Activated B cell treated with CpG ODN at 0.5 μM for 24 hours (primary cell): Measurements from ENCODE around the gene HSFX4. TPM values are rescaled to one million over a fixed set of nuclear protein-coding genes. Genes with fewer than 3 reads are reported as not detected.
A peak's percentile ranks its signal among the peaks of the same experiment; 100 is the strongest.

Experiments used
- ATAC-seq: fragments of 200-7000 bp; cut with Tn5 transposase; one replicate; pipeline ENCODE4 v1.10.0; 2021; ENCODE audit warnings: low read depth, mild to moderate bottlenecking, moderate library complexity
- CTCF ChIA-PET: fragments of 350-600 bp; sonication (Branson Sonifier 250); formaldehyde crosslinking; loops from one replicate; lab custom pipeline; 2021; ENCODE audit warnings: antibody characterized with exemption; lab: Charles Lee
- POLR2A ChIA-PET: fragments of 350-600 bp; sonication (Branson Sonifier 250); formaldehyde crosslinking; loops from one replicate; lab custom pipeline; 2021; ENCODE audit warnings: antibody characterized with exemption; lab: Charles Lee
- DNase-seq: peaks from one replicate; pipeline ENCODE4 v3.0.0; 2022
- H3K27ac Mint-ChIP-seq: one replicate; pipeline ENCODE4 v1.8.0; 2020; ENCODE audit warnings: mixed read lengths
- H3K27me3 Mint-ChIP-seq: one replicate; pipeline ENCODE4 v1.8.0; 2021; ENCODE audit warnings: mixed read lengths
- H3K36me3 Mint-ChIP-seq: one replicate; pipeline ENCODE4 v1.8.0; 2021; ENCODE audit warnings: low read depth, mixed read lengths
- H3K4me1 Mint-ChIP-seq: one replicate; pipeline ENCODE4 v1.8.0; 2021; ENCODE audit warnings: mixed read lengths
- H3K4me3 Mint-ChIP-seq: one replicate; pipeline ENCODE4 v1.8.0; 2020; ENCODE audit warnings: mild to moderate bottlenecking, mixed read lengths
- H3K9me3 Mint-ChIP-seq: one replicate; pipeline ENCODE4 v1.8.0; 2020; ENCODE audit warnings: mixed read lengths
- CTCF ChIP-seq: fragments of 200-600 bp; IDR thresholded peaks from one replicate; pipeline ENCODE4 v1.8.0; 2022; ENCODE audit warnings: antibody characterized with exemption, mild to moderate bottlenecking
- intact Hi-C: fragments of 100-400 bp; cut with micrococcal nuclease; formaldehyde crosslinking; loops from one replicate; pipeline ENCODE4 v1.15.1; 2024
- total RNA-seq: library from RNA; stranded (reverse); gene quantifications from 2 replicates; pipeline ENCODE4 v1.2.3, GENCODE V29; 2022

HSFX4 gene
- total RNA-seq, 1 donor from 2014 or later, result not detected

GRCh38 chrX:149962010-149962409 lies 32.6 kb downstream of the HSFX4 start:
- ChIA-PET POLR2A (no interaction called here), CTCF (interaction anchor here (0.6 to 0.8 kb wide), 2 partner anchors 12 to 523 kb away, joined by 3 read pairs; no protein-coding TSS in a partner anchor)
- peaks cover 27% of the 10 kb centered on the region for H3K36me3 Mint-ChIP-seq
- no peaks in the 10 kb centered on the region for H3K4me1 Mint-ChIP-seq
- H3K4me3 Mint-ChIP-seq, result no peak overlapping the region
- H3K9me3 Mint-ChIP-seq, result no peaks in the 10 kb centered on the region
- no peak overlapping the region for H3K27ac Mint-ChIP-seq
- DNase-seq (no peak), ATAC-seq (no peak)
- H3K27me3 Mint-ChIP-seq, result no peaks in the 10 kb centered on the region
- intact Hi-C loops, result loop anchor here (2.0 to 5.0 kb wide), 4 partner anchors 400 to 1120 kb away; partner anchors contain the start of gene MAMLD1
- TF ChIP-seq CTCF, result no peak

DNA sequence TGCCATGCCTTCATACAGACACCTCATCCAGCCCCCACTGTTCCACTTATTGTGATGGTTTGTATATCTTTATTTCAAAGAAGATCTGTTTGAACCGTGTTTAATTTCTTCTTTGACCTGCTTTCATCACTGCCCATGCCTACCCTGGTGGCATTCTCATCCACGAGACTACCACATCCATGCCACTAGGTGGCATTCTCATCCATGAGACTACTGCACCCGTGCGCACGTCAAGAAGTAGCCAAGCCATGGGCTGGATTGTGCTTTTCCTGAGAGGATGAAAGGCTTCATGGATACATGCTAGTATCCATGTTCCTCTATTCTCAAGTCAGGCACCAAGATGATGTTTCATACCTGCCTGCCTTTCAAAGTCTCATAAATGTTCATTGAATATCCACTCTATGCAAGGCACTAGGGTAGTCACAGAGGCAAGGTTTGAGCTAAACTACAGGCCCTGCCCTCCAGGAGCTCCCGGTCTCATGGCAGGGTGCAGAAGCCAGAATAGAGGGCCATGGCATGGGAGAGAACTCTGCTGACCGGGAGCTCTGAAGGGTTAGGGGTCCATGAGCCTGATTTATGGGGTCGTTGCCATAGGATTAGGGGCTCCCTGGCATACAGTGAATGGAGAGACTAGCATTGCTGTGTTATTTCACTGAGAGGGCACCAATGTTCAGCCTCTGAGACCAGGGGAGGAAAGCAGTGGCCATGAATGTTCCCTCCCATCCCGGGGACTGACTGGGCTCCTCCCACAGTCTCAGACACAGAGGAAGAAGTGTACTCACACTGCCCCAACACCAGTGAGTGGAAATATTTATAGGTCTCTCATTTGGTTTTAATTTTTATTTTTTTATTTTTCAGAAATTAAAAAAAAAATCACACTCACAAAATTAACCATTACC lies 33.7 kb downstream of the HSFX4 start:
- POLR2A ChIA-PET, result no interaction called here
- CTCF ChIA-PET, result interaction anchor here (1.0 kb wide), 1 partner anchor 624 kb away, joined by 4 read pairs; no protein-coding TSS in a partner anchor
- Mint-ChIP-seq H3K36me3 (peaks cover 27% of the 10 kb centered on the region), H3K4me1 (no peaks in the 10 kb centered on the region), H3K4me3 (no peak overlapping the region), H3K9me3 (no peaks in the 10 kb centered on the region), H3K27ac (no peak overlapping the region), H3K27me3 (no peaks in the 10 kb centered on the region)
- intact Hi-C loops, result loop anchor here (1.0 to 5.0 kb wide), 5 partner anchors 399 to 1119 kb away; partner anchors contain the start of gene MAMLD1
- DNase-seq (no peak), ATAC-seq (peak; percentile 54)
- TF ChIP-seq CTCF, result no peak

- no peak overlapping the region for H3K27ac Mint-ChIP-seq
- DNase-seq, result no peak
- CTCF ChIA-PET, result no interaction called here
- H3K4me3 Mint-ChIP-seq, result no peak overlapping the region
- intact Hi-C loops, result no loop called here
- POLR2A ChIA-PET, result no interaction called here
- ATAC-seq, result peak; percentile 28
- H3K9me3 Mint-ChIP-seq, result no peaks in the 10 kb centered on the region
- peaks cover 7% of the 10 kb centered on the region for H3K4me1 Mint-ChIP-seq
- H3K27me3 Mint-ChIP-seq, result no peaks in the 10 kb centered on the region
- H3K36me3 Mint-ChIP-seq, result no peaks in the 10 kb centered on the region
- TF ChIP-seq CTCF, result no peak
Measured at GRCh38 chrX:149979126-149979644, 49.8 kb downstream of the HSFX4 start.

Other genes starting within 250 kb of the HSFX4 start
- gene MAGEA11, start 217.5 kb upstream of the HSFX4 start, total RNA-seq, result not detected in 2 replicates
- 0.93 and 1.1 TPM in 2 replicates for gene HSFX1, start 155.5 kb upstream of the HSFX4 start, total RNA-seq
- not detected in 2 replicates for gene MAGEA9, start 147.6 kb upstream of the HSFX4 start, total RNA-seq
- not detected in 2 replicates for gene MAGEA8, start 48.4 kb upstream of the HSFX4 start, total RNA-seq
- gene EOLA2, start 8.9 kb downstream of the HSFX4 start, total RNA-seq, result 37.5 and 38.4 TPM in 2 replicates